Measurements from ENCODE around the gene ZC3HAV1. TPM values are rescaled to one million over a fixed set of nuclear protein-coding genes. Genes with fewer than 3 reads are reported as not detected.

ZC3HAV1 gene
- total RNA-seq, 1 experiment from 2014 or later, result 38.0 TPM

DNA sequence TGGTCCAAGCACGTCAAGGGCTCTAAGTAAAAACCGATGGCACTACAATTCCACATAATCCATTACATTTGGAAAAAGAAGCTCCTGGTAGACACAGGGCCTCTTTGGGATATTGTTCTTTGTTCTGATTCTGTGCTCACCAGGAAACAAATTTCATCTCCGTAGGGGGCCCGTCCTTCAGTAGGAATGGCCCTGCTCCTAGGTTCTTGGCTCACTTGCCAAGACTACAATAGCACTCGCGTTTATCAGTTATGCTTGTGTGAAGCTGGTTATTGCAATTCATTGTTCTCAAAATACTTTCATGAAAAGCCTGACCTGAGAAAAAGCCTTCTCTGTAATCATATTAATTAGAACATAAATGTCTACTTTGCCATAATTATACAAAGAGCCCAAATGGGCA, 63.4 kb downstream of the ZC3HAV1 start (continued):
- TF ChIP-seq, protein P1, sequence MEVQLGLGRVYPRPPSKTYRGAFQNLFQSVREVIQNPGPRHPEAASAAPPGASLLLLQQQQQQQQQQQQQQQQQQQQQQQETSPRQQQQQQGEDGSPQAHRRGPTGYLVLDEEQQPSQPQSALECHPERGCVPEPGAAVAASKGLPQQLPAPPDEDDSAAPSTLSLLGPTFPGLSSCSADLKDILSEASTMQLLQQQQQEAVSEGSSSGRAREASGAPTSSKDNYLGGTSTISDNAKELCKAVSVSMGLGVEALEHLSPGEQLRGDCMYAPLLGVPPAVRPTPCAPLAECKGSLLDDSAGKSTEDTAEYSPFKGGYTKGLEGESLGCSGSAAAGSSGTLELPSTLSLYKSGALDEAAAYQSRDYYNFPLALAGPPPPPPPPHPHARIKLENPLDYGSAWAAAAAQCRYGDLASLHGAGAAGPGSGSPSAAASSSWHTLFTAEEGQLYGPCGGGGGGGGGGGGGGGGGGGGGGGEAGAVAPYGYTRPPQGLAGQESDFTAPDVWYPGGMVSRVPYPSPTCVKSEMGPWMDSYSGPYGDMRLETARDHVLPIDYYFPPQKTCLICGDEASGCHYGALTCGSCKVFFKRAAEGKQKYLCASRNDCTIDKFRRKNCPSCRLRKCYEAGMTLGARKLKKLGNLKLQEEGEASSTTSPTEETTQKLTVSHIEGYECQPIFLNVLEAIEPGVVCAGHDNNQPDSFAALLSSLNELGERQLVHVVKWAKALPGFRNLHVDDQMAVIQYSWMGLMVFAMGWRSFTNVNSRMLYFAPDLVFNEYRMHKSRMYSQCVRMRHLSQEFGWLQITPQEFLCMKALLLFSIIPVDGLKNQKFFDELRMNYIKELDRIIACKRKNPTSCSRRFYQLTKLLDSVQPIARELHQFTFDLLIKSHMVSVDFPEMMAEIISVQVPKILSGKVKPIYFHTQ (CRISPR knock-in tag; IDR thresholded peaks at IDR 0.05), result no peak
- TF ChIP-seq PRRX2 (CRISPR knock-in tag; IDR thresholded peaks at IDR 0.05) (no peak), MYBL2 (CRISPR knock-in tag; IDR thresholded peaks at IDR 0.05) (no peak), TCF7 (CRISPR knock-in tag; IDR thresholded peaks at IDR 0.05; ENCODE audit: low read depth) (no peak)

DNA sequence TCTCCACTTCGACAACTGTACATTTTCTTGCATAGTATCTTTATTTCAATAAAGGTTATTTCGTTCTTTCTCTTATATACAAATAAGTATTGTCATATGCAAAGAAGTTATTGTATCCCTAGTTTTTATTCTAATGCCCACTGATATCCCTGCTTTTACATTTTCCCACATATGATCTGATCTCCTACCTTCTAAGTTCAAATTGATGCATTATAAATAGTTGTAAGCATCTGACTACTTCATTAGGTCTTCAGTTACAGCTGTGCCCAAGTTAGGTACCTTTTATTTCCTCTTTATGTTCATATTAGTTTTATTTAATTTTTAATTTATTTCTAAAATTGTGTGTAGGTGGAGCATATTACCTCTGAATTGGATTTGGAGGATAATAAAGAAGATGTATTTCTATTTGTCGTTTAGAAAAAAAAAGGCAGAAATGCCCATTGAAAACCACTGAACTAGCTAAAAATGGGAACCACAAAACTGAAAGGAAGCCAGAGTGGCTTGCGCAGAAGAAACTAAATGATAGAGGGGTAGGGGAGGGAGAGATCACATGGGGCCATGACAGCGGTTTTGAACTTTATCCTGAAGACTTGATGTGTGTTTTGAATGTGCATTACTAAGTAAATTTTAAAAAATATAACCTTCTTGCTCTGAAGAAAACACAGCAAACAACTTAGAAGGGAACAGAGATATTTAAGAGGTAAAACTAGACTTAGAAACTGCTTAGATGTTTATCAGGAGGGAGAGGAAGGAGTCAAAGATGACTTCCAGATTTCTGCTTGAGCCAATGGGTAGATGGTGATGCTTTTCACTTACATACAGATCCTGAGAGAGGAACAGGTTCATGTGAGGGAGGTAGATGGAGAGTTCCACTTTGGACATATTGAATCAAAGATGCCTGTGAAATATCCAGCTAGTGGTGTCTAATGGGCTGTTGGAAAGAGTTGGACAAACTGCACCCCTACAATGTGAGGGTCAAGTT, 64.4 kb downstream of the ZC3HAV1 start:
- no peak for ATAC-seq
- CTCF ChIA-PET, result no interaction called here
- Mint-ChIP-seq H3K4me1 (peaks cover 3% of the 10 kb centered on the region; the same call in 1 of the 2 replicates), H3K4me3 (no peak overlapping the region), H3K27me3 (ENCODE audit: low read depth) (peaks cover 3% of the 10 kb centered on the region; the same call in 1 of the 2 replicates), H3K27ac (peak overlapping the region; percentile 2; the same call in 1 of the 2 replicates), H3K36me3 (peaks cover 33% of the 10 kb centered on the region), H3K9me3 (no peaks in the 10 kb centered on the region)
- TF ChIP-seq, protein P2, sequence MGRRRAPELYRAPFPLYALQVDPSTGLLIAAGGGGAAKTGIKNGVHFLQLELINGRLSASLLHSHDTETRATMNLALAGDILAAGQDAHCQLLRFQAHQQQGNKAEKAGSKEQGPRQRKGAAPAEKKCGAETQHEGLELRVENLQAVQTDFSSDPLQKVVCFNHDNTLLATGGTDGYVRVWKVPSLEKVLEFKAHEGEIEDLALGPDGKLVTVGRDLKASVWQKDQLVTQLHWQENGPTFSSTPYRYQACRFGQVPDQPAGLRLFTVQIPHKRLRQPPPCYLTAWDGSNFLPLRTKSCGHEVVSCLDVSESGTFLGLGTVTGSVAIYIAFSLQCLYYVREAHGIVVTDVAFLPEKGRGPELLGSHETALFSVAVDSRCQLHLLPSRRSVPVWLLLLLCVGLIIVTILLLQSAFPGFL (CRISPR knock-in tag; IDR thresholded peaks at IDR 0.05; ENCODE audit: borderline replicate concordance), result no peak
- TF ChIP-seq ZNF416 (CRISPR knock-in tag; IDR thresholded peaks at IDR 0.05) (no peak), NFATC4 (CRISPR knock-in tag; IDR thresholded peaks at IDR 0.05) (no peak)
- TF ChIP-seq, protein P3, sequence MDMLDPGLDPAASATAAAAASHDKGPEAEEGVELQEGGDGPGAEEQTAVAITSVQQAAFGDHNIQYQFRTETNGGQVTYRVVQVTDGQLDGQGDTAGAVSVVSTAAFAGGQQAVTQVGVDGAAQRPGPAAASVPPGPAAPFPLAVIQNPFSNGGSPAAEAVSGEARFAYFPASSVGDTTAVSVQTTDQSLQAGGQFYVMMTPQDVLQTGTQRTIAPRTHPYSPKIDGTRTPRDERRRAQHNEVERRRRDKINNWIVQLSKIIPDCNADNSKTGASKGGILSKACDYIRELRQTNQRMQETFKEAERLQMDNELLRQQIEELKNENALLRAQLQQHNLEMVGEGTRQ (CRISPR knock-in tag; IDR thresholded peaks at IDR 0.05), result no peak
- TF ChIP-seq, protein P4, sequence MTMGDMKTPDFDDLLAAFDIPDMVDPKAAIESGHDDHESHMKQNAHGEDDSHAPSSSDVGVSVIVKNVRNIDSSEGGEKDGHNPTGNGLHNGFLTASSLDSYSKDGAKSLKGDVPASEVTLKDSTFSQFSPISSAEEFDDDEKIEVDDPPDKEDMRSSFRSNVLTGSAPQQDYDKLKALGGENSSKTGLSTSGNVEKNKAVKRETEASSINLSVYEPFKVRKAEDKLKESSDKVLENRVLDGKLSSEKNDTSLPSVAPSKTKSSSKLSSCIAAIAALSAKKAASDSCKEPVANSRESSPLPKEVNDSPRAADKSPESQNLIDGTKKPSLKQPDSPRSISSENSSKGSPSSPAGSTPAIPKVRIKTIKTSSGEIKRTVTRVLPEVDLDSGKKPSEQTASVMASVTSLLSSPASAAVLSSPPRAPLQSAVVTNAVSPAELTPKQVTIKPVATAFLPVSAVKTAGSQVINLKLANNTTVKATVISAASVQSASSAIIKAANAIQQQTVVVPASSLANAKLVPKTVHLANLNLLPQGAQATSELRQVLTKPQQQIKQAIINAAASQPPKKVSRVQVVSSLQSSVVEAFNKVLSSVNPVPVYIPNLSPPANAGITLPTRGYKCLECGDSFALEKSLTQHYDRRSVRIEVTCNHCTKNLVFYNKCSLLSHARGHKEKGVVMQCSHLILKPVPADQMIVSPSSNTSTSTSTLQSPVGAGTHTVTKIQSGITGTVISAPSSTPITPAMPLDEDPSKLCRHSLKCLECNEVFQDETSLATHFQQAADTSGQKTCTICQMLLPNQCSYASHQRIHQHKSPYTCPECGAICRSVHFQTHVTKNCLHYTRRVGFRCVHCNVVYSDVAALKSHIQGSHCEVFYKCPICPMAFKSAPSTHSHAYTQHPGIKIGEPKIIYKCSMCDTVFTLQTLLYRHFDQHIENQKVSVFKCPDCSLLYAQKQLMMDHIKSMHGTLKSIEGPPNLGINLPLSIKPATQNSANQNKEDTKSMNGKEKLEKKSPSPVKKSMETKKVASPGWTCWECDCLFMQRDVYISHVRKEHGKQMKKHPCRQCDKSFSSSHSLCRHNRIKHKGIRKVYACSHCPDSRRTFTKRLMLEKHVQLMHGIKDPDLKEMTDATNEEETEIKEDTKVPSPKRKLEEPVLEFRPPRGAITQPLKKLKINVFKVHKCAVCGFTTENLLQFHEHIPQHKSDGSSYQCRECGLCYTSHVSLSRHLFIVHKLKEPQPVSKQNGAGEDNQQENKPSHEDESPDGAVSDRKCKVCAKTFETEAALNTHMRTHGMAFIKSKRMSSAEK (CRISPR knock-in tag; IDR thresholded peaks at IDR 0.05; ENCODE audit: borderline replicate concordance), result no peak
- TF ChIP-seq, protein P5, sequence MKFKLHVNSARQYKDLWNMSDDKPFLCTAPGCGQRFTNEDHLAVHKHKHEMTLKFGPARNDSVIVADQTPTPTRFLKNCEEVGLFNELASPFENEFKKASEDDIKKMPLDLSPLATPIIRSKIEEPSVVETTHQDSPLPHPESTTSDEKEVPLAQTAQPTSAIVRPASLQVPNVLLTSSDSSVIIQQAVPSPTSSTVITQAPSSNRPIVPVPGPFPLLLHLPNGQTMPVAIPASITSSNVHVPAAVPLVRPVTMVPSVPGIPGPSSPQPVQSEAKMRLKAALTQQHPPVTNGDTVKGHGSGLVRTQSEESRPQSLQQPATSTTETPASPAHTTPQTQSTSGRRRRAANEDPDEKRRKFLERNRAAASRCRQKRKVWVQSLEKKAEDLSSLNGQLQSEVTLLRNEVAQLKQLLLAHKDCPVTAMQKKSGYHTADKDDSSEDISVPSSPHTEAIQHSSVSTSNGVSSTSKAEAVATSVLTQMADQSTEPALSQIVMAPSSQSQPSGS (CRISPR knock-in tag; IDR thresholded peaks at IDR 0.05; ENCODE audit: borderline replicate concordance, low read depth), result no peak
- POLR2A ChIA-PET, result no interaction called here
- DNase-seq (ENCODE audit: low spot score), result no peak

All from WTC11 (cell line).